Astrocyte of the cerebellum (primary cell): ENCODE data around the gene TRHDE.

ENCODE experiments used
- DNase-seq: peaks from one replicate; pipeline ENCODE4 v3.0.0-alpha.2; 2011; ENCODE audit warnings: low read depth
- H3K4me3 ChIP-seq: 2 replicates; pipeline ENCODE4 v1.5.1; 2011; ENCODE audit warnings: mild to moderate bottlenecking, low read depth, low read length, moderate library complexity
- CTCF ChIP-seq: IDR thresholded peaks from 2 replicates; pipeline ENCODE4 v1.5.1; 2012; ENCODE audit warnings: low read length, low read depth, moderate library complexity, mild to moderate bottlenecking; ENCODE audit errors: missing control alignments
- in situ Hi-C: cut with HindIII; loops from 2 replicates; pipeline ENCODE4 v1.10.0; 2017; ENCODE audit warnings: low sequenced_read_pairs

The TRHDE gene

GRCh38 chr12:72716221-72716620 is 444.1 kb downstream of the TRHDE start:
- no peak overlapping the region for H3K4me3 ChIP-seq
- in situ Hi-C loops: no loop called here
- no peak for TF ChIP-seq CTCF
- no peak for DNase-seq

DNA sequence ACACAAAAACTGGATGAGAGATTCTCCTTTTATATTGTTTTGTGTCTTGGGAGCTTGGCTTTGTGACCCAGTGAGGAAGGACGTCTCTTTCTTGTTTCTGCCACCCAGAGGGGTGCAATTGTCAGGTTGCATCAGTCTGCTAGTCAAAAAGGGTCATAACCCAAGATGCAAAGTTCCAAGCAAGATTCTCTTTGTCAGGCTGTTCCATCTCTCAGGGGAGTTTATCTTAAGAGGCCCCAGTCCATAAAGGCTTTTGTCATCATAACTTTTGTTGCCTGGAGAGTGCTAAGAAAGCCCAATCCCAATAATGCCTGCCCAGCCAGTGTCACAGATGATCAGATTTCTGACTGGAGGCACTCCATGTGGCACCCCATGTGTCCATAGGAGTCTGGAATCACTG is 444.9 kb downstream of the TRHDE start:
- DNase-seq: no peak
- in situ Hi-C loops: no loop called here
- no peak overlapping the region for H3K4me3 ChIP-seq
- no peak for TF ChIP-seq CTCF
